GM23248 (cell line): ENCODE measurements around the gene SAMD14. TPM values are rescaled to one million over a fixed set of nuclear protein-coding genes. Genes with fewer than 3 reads are reported as not detected.
"Not testable (repeated sequence)": the region's sequence is repeated elsewhere in the genome, so short reads cannot be mapped to it uniquely, and the experiment has no call there.

Experiments used
- DNase-seq: peaks from one replicate; pipeline ENCODE4 v3.0.0-alpha.2; 2015
- H2AFZ ChIP-seq: fragments of 200-600 bp; sonication (generic); 2 replicates; pipeline ENCODE4 v1.6.1; 2016; ENCODE audit warnings: antibody characterized with exemption
- H3F3A ChIP-seq: fragments of 200-600 bp; sonication (generic); 2 replicates; pipeline ENCODE4 v1.6.1; 2016; ENCODE audit warnings: mild to moderate bottlenecking, antibody characterized with exemption, mixed run types; ENCODE audit not compliant: insufficient read depth
- H3K27ac ChIP-seq: fragments of 200-600 bp; sonication (generic); 2 replicates; pipeline ENCODE4 v1.5.1; 2016; ENCODE audit warnings: mild to moderate bottlenecking
- H3K27me3 ChIP-seq: fragments of 200-600 bp; sonication (generic); replicated peaks from 2 replicates; pipeline ENCODE4 v1.6.1; 2016; ENCODE audit warnings: mild to moderate bottlenecking; ENCODE audit not compliant: insufficient read depth
- H3K36me3 ChIP-seq: fragments of 200-600 bp; sonication (generic); 2 replicates; pipeline ENCODE4 v1.6.1; 2016; ENCODE audit warnings: low read depth, mild to moderate bottlenecking
- H3K4me1 ChIP-seq: fragments of 200-600 bp; sonication (generic); 2 replicates; pipeline ENCODE4 v1.6.1; 2016; ENCODE audit warnings: mild to moderate bottlenecking; ENCODE audit not compliant: insufficient read depth
- H3K4me2 ChIP-seq: fragments of 200-600 bp; sonication (generic); one replicate; pipeline ENCODE4 v1.6.1; 2016; ENCODE audit warnings: mild to moderate bottlenecking; ENCODE audit not compliant: unreplicated experiment
- H3K4me3 ChIP-seq: fragments of 200-600 bp; sonication (generic); 2 replicates; pipeline ENCODE4 v1.5.1; 2016; ENCODE audit warnings: mild to moderate bottlenecking
- H3K79me2 ChIP-seq: fragments of 200-600 bp; sonication (generic); 2 replicates; pipeline ENCODE4 v1.6.1; 2016; ENCODE audit warnings: mild to moderate bottlenecking; ENCODE audit not compliant: insufficient read depth
- H3K9ac ChIP-seq: fragments of 200-600 bp; sonication (generic); 2 replicates; pipeline ENCODE4 v1.6.1; 2016; ENCODE audit warnings: mild to moderate bottlenecking
- H3K9me2 ChIP-seq: fragments of 200-600 bp; sonication (generic); 2 replicates; pipeline ENCODE4 v1.6.1; 2016; ENCODE audit warnings: mixed run types, mild to moderate bottlenecking, moderate library complexity; ENCODE audit not compliant: insufficient read depth
- H3K9me3 ChIP-seq: fragments of 200-600 bp; sonication (generic); one replicate; pipeline ENCODE4 v1.6.1; 2017; ENCODE audit warnings: low read depth
- H4K20me1 ChIP-seq: fragments of 200-600 bp; sonication (generic); 2 replicates; pipeline ENCODE4 v1.6.0; 2016; ENCODE audit not compliant: insufficient read depth
- EZH2 ChIP-seq: fragments of 200-600 bp; sonication (generic); IDR thresholded peaks from 2 replicates; pipeline ENCODE4 v1.6.1; 2018; ENCODE audit warnings: antibody characterized with exemption, mild to moderate bottlenecking; ENCODE audit not compliant: insufficient read depth, poor library complexity, severe bottlenecking
- EZH2phosphoT487 ChIP-seq: fragments of 200-600 bp; sonication (generic); IDR thresholded peaks from 2 replicates; pipeline ENCODE4 v1.6.1; 2018; ENCODE audit warnings: antibody characterized with exemption, moderate library complexity, mild to moderate bottlenecking, low read depth; ENCODE audit not compliant: insufficient read depth
- WGBS, 2 experiments: methylation state at CpG; one replicate each; pipeline ENCODE4 v1.1.6; 2015 to 2017; ENCODE audit warnings: low lambda C conversion rate in 2 of 2, low coverage in 1 of 2; ENCODE audit errors: missing lambda C conversion rate in 2 of 2; 5-methylcytosine and 5-hydroxymethylcytosine counted together
- in situ Hi-C: fragments of 300-500 bp; cut with MboI; formaldehyde crosslinking; loops from 2 replicates; pipeline ENCODE4 v1.15.0; 2020
- polyA plus RNA-seq: library from polyadenylated mRNA; unstranded; fragments of >200 nt; fragmentation: Nextera tagmentation; extraction: Ambion mirVana; gene quantifications from 2 replicates; pipeline ENCODE4 v1.2.1, GENCODE V29; 2016
- total RNA-seq: library from RNA; depleted of rRNA; stranded (reverse); fragments of >200 nt; shearing (Covaris generic); gene quantifications from 2 replicates; pipeline ENCODE4 v1.2.3, GENCODE V29; 2014

SAMD14 gene
- total and polyA plus RNA-seq, 2 experiments from 2014 or later = 1.3 to 3.0 TPM

GRCh38 chr17:50065056-50065455 is 64.9 kb downstream of the SAMD14 start:
- H3F3A ChIP-seq = peaks cover 70% of the 10 kb centered on the region
- H3K9ac ChIP-seq = peak overlapping the region; percentile 83
- peaks cover 74% of the 10 kb centered on the region for H3K4me1 ChIP-seq
- H3K9me2 ChIP-seq = no peaks in the 10 kb centered on the region
- H3K4me2 ChIP-seq = peak overlapping the region; percentile 77
- H3K9me3 ChIP-seq = no peaks in the 10 kb centered on the region
- H3K27ac ChIP-seq = peak overlapping the region; percentile 97
- no peaks in the 10 kb centered on the region for H3K27me3 ChIP-seq
- in situ Hi-C loops = no loop called here
- DNase-seq = no peak
- H3K79me2 ChIP-seq = peaks cover 75% of the 10 kb centered on the region
- no peak for TF ChIP-seq EZH2
- TF ChIP-seq EZH2phosphoT487 = no peak
- 0 out of 2 replicates have a peak overlapping the region, but pooled peaks have one; percentile 7 for H2AFZ ChIP-seq
- peaks cover 29% of the 10 kb centered on the region for H3K36me3 ChIP-seq
- WGBS, 2 experiments = 50 to 54% methylated on average over 3 of the region's 3 CpGs
- H3K4me3 ChIP-seq = peak overlapping the region; percentile 23
- H4K20me1 ChIP-seq = no peaks in the 10 kb centered on the region

GRCh38 chr17:50064253-50065001 is 65.5 kb downstream of the SAMD14 start:
- H3K9ac ChIP-seq = peak overlapping the region; percentile 83
- peaks cover 80% of the 10 kb centered on the region for H3K4me1 ChIP-seq
- H3K36me3 ChIP-seq = peaks cover 22% of the 10 kb centered on the region
- H3K27me3 ChIP-seq = no peaks in the 10 kb centered on the region
- H3K4me3 ChIP-seq = peak overlapping the region; percentile 23
- TF ChIP-seq EZH2phosphoT487 (no peak), EZH2 (no peak)
- 18 to 20% methylated on average over 20 of the region's 20 CpGs for WGBS, 2 experiments
- H4K20me1 ChIP-seq = no peaks in the 10 kb centered on the region
- peak overlapping the region; percentile 97 for H3K27ac ChIP-seq
- H3K9me3 ChIP-seq = no peaks in the 10 kb centered on the region
- peak overlapping the region; percentile 90 for H3K4me2 ChIP-seq
- in situ Hi-C loops = no loop called here
- no peaks in the 10 kb centered on the region for H3K9me2 ChIP-seq
- H3F3A ChIP-seq = peaks cover 73% of the 10 kb centered on the region
- peak; percentile 99 for DNase-seq
- peaks cover 75% of the 10 kb centered on the region for H3K79me2 ChIP-seq
- 0 out of 2 replicates have a peak overlapping the region, but pooled peaks have one; percentile 7 for H2AFZ ChIP-seq

- H3F3A ChIP-seq = peaks cover 76% of the 10 kb centered on the region
- no peaks in the 10 kb centered on the region for H4K20me1 ChIP-seq
- no peaks in the 10 kb centered on the region for H3K9me3 ChIP-seq
- no peak for TF ChIP-seq EZH2
- TF ChIP-seq EZH2phosphoT487 = no peak
- H3K27ac ChIP-seq = peak overlapping the region; percentile 97
- peak; percentile 82 for DNase-seq
- 96 to 98% methylated on average over 8 of the region's 8 CpGs for WGBS, 2 experiments
- H3K9me2 ChIP-seq = no peaks in the 10 kb centered on the region
- peaks cover 16% of the 10 kb centered on the region for H3K36me3 ChIP-seq
- peaks cover 76% of the 10 kb centered on the region for H3K79me2 ChIP-seq
- H2AFZ ChIP-seq = no peak overlapping the region
- H3K4me3 ChIP-seq = no peak overlapping the region
- in situ Hi-C loops = no loop called here
- no peaks in the 10 kb centered on the region for H3K27me3 ChIP-seq
- H3K9ac ChIP-seq = peak overlapping the region; percentile 83
- peak overlapping the region; percentile 90 for H3K4me2 ChIP-seq
- peaks cover 88% of the 10 kb centered on the region for H3K4me1 ChIP-seq
Observed at GRCh38 chr17:50063561-50064252, 66.3 kb downstream of the SAMD14 start.

GRCh38 chr17:50062293-50063243 is 67.4 kb downstream of the SAMD14 start:
- Histone ChIP-seq H3K4me3 (peak overlapping the region; percentile 24), H3K27ac (peak overlapping the region; percentile 97), H3K36me3 (peaks cover 7% of the 10 kb centered on the region), H3K27me3 (no peaks in the 10 kb centered on the region), H4K20me1 (no peaks in the 10 kb centered on the region), H3K4me2 (peak overlapping the region; percentile 90), H3K9me2 (no peaks in the 10 kb centered on the region), H3K79me2 (peaks cover 77% of the 10 kb centered on the region), H2AFZ (no peak overlapping the region), H3K4me1 (peaks cover 98% of the 10 kb centered on the region), H3K9me3 (no peaks in the 10 kb centered on the region), H3K9ac (peak overlapping the region; percentile 83), H3F3A (peaks cover 86% of the 10 kb centered on the region)
- in situ Hi-C loops = no loop called here
- DNase-seq = peak; percentile 92
- WGBS, 2 experiments = 41 to 46% methylated on average over 10 of the region's 10 CpGs
- TF ChIP-seq EZH2 = no peak
- TF ChIP-seq EZH2phosphoT487 = no peak

- H3K9me3 ChIP-seq, H3K36me3 ChIP-seq, H2AFZ ChIP-seq, DNase-seq, in situ Hi-C loops, H3K9me2 ChIP-seq, H4K20me1 ChIP-seq, H3K27me3 ChIP-seq: not testable (repeated sequence)
- peaks cover 77% of the 10 kb centered on the region for H3K79me2 ChIP-seq
- H3F3A ChIP-seq = peaks cover 88% of the 10 kb centered on the region
- peak overlapping the region; percentile 90 for H3K4me2 ChIP-seq
- H3K4me1 ChIP-seq = peaks cover 90% of the 10 kb centered on the region
- peak overlapping the region; percentile 83 for H3K9ac ChIP-seq
- peak overlapping the region; percentile 24 for H3K4me3 ChIP-seq
- 71 to 77% methylated on average over 10 of the region's 10 CpGs for WGBS, 2 experiments
- peak overlapping the region; percentile 97 for H3K27ac ChIP-seq
Observed at GRCh38 chr17:50061713-50062045, 68.3 kb downstream of the SAMD14 start.
